ENCODE data around the gene TXNRD2.
A peak's percentile ranks its signal among the peaks of the same experiment; 100 is the strongest.

TXNRD2 gene

GRCh38 chr22:19880786-19881569 lies 60.6 kb downstream of the TXNRD2 start:
- peaks cover 0 to 22% (median 12%) of the 10 kb centered on the region in 5 donors for H3K4me1 ChIP-seq (ENCODE audit: control insufficient read depth in 5 of 5, insufficient read depth in 5 of 5, low read length in 5 of 5)
- peak overlapping the region in 2 of 5 donors; percentile 4 to 23 for H3K4me3 ChIP-seq (ENCODE audit: low read depth in 1 of 5, low read length in 5 of 5)
- H3K36me3 ChIP-seq (ENCODE audit: control insufficient read depth in 5 of 5, insufficient read depth in 5 of 5, low read length in 5 of 5) = peaks cover 0 to 38% (median 14%) of the 10 kb centered on the region in 5 donors
- H3K27ac ChIP-seq (ENCODE audit: low read depth, low read length) = no peak overlapping the region
- no peaks in the 10 kb centered on the region for H3K9me3 ChIP-seq (ENCODE audit: control insufficient read depth in 5 of 5, low read length in 5 of 5)
- H3K27me3 ChIP-seq (ENCODE audit: control insufficient read depth in 5 of 5, insufficient read depth in 4 of 5, low read length in 5 of 5) = no peaks in the 10 kb centered on the region
- no peak overlapping the region for H3K9ac ChIP-seq (ENCODE audit: low read length in 5 of 5)

GRCh38 chr22:19879992-19880785 lies 61.4 kb downstream of the TXNRD2 start:
- H3K9ac ChIP-seq (ENCODE audit: low read length in 5 of 5) = peak overlapping the region in 1 of 5 donors; percentile 8

GRCh38 chr22:19879643-19879991 lies 62.0 kb downstream of the TXNRD2 start:
- Histone ChIP-seq H3K4me1 (ENCODE audit: control insufficient read depth in 5 of 5, insufficient read depth in 5 of 5, low read length in 5 of 5) (peaks cover 0 to 19% (median 9%) of the 10 kb centered on the region in 5 donors), H3K9ac (ENCODE audit: low read length in 5 of 5) (peak overlapping the region in 1 of 5 donors; percentile 8), H3K4me3 (ENCODE audit: low read depth in 1 of 5, low read length in 5 of 5) (no peak overlapping the region), H3K27me3 (ENCODE audit: control insufficient read depth in 5 of 5, insufficient read depth in 4 of 5, low read length in 5 of 5) (no peaks in the 10 kb centered on the region), H3K9me3 (ENCODE audit: control insufficient read depth in 5 of 5, low read length in 5 of 5) (no peaks in the 10 kb centered on the region), H3K36me3 (ENCODE audit: control insufficient read depth in 5 of 5, insufficient read depth in 5 of 5, low read length in 5 of 5) (peaks cover 0 to 46% (median 14%) of the 10 kb centered on the region in 5 donors), H3K27ac (ENCODE audit: low read depth, low read length) (no peak overlapping the region)

More at GRCh38 chr22:19879992-19880785, 61.4 kb downstream of the TXNRD2 start:
- no peak overlapping the region for H3K27ac ChIP-seq (ENCODE audit: low read depth, low read length)
- H3K36me3 ChIP-seq (ENCODE audit: control insufficient read depth in 5 of 5, insufficient read depth in 5 of 5, low read length in 5 of 5) = peaks cover 0 to 41% (median 14%) of the 10 kb centered on the region in 5 donors
- no peaks in the 10 kb centered on the region for H3K27me3 ChIP-seq (ENCODE audit: control insufficient read depth in 5 of 5, insufficient read depth in 4 of 5, low read length in 5 of 5)
- H3K9me3 ChIP-seq (ENCODE audit: control insufficient read depth in 5 of 5, low read length in 5 of 5) = no peaks in the 10 kb centered on the region
- H3K4me3 ChIP-seq (ENCODE audit: low read depth in 1 of 5, low read length in 5 of 5) = no peak overlapping the region
- H3K4me1 ChIP-seq (ENCODE audit: control insufficient read depth in 5 of 5, insufficient read depth in 5 of 5, low read length in 5 of 5) = peaks cover 0 to 19% (median 9%) of the 10 kb centered on the region in 5 donors

GRCh38 chr22:19879246-19879570 lies 62.4 kb downstream of the TXNRD2 start:
- H3K9me3 ChIP-seq (ENCODE audit: control insufficient read depth in 5 of 5, low read length in 5 of 5) = no peaks in the 10 kb centered on the region
- peaks cover 0 to 50% (median 14%) of the 10 kb centered on the region in 5 donors for H3K36me3 ChIP-seq (ENCODE audit: control insufficient read depth in 5 of 5, insufficient read depth in 5 of 5, low read length in 5 of 5)
- H3K4me1 ChIP-seq (ENCODE audit: control insufficient read depth in 5 of 5, insufficient read depth in 5 of 5, low read length in 5 of 5) = peaks cover 0 to 19% (median 9%) of the 10 kb centered on the region in 5 donors

GRCh38 chr22:19878461-19879245 lies 63.0 kb downstream of the TXNRD2 start:
- Histone ChIP-seq H3K4me1 (ENCODE audit: control insufficient read depth in 5 of 5, insufficient read depth in 5 of 5, low read length in 5 of 5) (peaks cover 0 to 19% (median 9%) of the 10 kb centered on the region in 5 donors), H3K4me3 (ENCODE audit: low read depth in 1 of 5, low read length in 5 of 5) (no peak overlapping the region), H3K27me3 (ENCODE audit: control insufficient read depth in 5 of 5, insufficient read depth in 4 of 5, low read length in 5 of 5) (no peaks in the 10 kb centered on the region), H3K9ac (ENCODE audit: low read length in 5 of 5) (no peak overlapping the region), H3K36me3 (ENCODE audit: control insufficient read depth in 5 of 5, insufficient read depth in 5 of 5, low read length in 5 of 5) (peaks cover 0 to 54% (median 14%) of the 10 kb centered on the region in 5 donors), H3K27ac (ENCODE audit: low read depth, low read length) (no peak overlapping the region), H3K9me3 (ENCODE audit: control insufficient read depth in 5 of 5, low read length in 5 of 5) (no peaks in the 10 kb centered on the region)

More at GRCh38 chr22:19879246-19879570, 62.4 kb downstream of the TXNRD2 start:
- Histone ChIP-seq H3K9ac (ENCODE audit: low read length in 5 of 5) (no peak overlapping the region), H3K27ac (ENCODE audit: low read depth, low read length) (no peak overlapping the region), H3K4me3 (ENCODE audit: low read depth in 1 of 5, low read length in 5 of 5) (no peak overlapping the region), H3K27me3 (ENCODE audit: control insufficient read depth in 5 of 5, insufficient read depth in 4 of 5, low read length in 5 of 5) (no peaks in the 10 kb centered on the region)

DNA sequence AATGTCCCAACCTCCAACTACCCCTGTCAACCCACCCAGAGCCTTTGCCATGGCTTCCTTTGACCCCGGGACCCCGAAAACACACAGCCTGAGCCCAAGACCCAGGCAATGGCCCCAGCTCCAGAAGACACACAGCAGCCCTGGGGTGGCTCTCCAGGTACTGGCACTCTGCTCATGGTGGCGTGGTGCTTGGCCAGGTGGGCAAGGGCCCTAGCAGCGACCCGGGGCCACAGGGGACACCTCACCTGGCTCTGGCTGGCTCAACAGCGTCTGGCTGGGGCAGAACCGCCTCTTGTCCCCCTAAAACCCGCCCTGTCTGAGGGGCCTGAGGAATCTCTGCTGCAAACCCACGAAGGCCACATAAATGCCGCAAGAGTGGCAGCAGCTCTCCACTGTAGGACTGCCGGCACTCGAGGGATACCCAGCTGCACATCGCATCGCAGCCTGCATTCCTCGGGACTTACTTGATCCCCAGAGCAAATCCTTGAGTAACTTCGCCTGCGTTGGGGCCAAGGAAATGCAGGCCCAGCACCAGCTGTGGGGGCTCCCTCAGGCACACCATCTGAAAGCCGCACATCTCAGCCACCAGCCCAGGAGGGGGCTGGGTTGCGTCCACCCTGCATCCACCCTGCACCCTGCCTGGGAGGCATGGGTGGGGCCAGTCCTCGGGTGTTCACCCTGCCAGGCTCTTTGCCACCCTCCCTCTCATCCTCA lies 63.8 kb downstream of the TXNRD2 start:
- H3K4me1 ChIP-seq (ENCODE audit: control insufficient read depth in 5 of 5, insufficient read depth in 5 of 5, low read length in 5 of 5) = peaks cover 0 to 19% (median 9%) of the 10 kb centered on the region in 5 donors
- H3K9ac ChIP-seq (ENCODE audit: low read length in 5 of 5) = no peak overlapping the region
- H3K27me3 ChIP-seq (ENCODE audit: control insufficient read depth in 5 of 5, insufficient read depth in 4 of 5, low read length in 5 of 5) = peaks cover 0 to 3% (median 0%) of the 10 kb centered on the region in 5 donors
- no peak overlapping the region for H3K27ac ChIP-seq (ENCODE audit: low read depth, low read length)
- no peak overlapping the region for H3K4me3 ChIP-seq (ENCODE audit: low read depth in 1 of 5, low read length in 5 of 5)
- H3K36me3 ChIP-seq (ENCODE audit: control insufficient read depth in 5 of 5, insufficient read depth in 5 of 5, low read length in 5 of 5) = peaks cover 0 to 49% (median 14%) of the 10 kb centered on the region in 5 donors
- no peaks in the 10 kb centered on the region for H3K9me3 ChIP-seq (ENCODE audit: control insufficient read depth in 5 of 5, low read length in 5 of 5)

DNA sequence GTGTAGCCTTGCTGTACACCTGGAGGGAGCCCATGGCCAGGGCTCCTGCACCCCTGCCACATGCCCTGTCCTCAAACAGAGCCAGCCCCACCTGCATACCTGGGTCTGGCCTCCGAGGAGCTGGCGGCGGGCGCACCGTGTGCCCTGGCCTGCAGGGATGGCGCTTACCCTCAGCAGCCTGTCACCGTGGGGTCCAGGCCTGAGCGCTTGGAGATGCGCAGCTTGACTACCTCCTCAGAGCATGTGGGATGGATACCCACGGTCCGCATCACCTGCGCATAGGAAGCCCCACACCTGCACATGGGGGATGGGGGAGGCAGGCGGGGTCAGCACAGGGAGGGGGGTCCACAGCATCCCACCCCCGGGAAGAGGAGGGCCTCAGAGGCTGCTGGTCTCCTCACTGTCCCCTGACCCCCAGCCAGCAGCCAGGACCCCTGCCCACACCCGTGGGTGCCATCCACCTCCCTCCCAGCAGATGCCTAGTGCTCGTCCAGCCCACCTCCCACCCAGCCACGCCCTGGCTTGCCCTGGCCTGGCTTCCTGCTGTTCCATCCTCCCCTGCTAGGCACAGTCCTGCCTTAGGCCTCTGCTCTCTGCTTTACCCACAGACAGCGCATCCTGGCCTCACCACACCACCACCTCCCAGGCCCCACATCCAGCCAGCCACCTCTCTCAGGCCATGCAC lies 64.5 kb downstream of the TXNRD2 start:
- Histone ChIP-seq H3K4me3 (ENCODE audit: low read depth in 1 of 5, low read length in 5 of 5) (no peak overlapping the region), H3K36me3 (ENCODE audit: control insufficient read depth in 5 of 5, insufficient read depth in 5 of 5, low read length in 5 of 5) (peaks cover 0 to 46% (median 14%) of the 10 kb centered on the region in 5 donors), H3K27me3 (ENCODE audit: control insufficient read depth in 5 of 5, insufficient read depth in 4 of 5, low read length in 5 of 5) (peaks cover 0 to 4% (median 3%) of the 10 kb centered on the region in 5 donors), H3K9ac (ENCODE audit: low read length in 5 of 5) (no peak overlapping the region), H3K4me1 (ENCODE audit: control insufficient read depth in 5 of 5, insufficient read depth in 5 of 5, low read length in 5 of 5) (peaks cover 0 to 19% (median 9%) of the 10 kb centered on the region in 5 donors), H3K27ac (ENCODE audit: low read depth, low read length) (no peak overlapping the region), H3K9me3 (ENCODE audit: control insufficient read depth in 5 of 5, low read length in 5 of 5) (no peaks in the 10 kb centered on the region)

- H3K27me3 ChIP-seq (ENCODE audit: control insufficient read depth in 5 of 5, insufficient read depth in 4 of 5, low read length in 5 of 5) = peaks cover 0 to 5% (median 3%) of the 10 kb centered on the region in 5 donors
- no peaks in the 10 kb centered on the region for H3K9me3 ChIP-seq (ENCODE audit: control insufficient read depth in 5 of 5, low read length in 5 of 5)
- H3K27ac ChIP-seq (ENCODE audit: low read depth, low read length) = no peak overlapping the region
- H3K4me3 ChIP-seq (ENCODE audit: low read depth in 1 of 5, low read length in 5 of 5) = no peak overlapping the region
- no peak overlapping the region for H3K9ac ChIP-seq (ENCODE audit: low read length in 5 of 5)
- H3K36me3 ChIP-seq (ENCODE audit: control insufficient read depth in 5 of 5, insufficient read depth in 5 of 5, low read length in 5 of 5) = peaks cover 0 to 46% (median 14%) of the 10 kb centered on the region in 5 donors
- H3K4me1 ChIP-seq (ENCODE audit: control insufficient read depth in 5 of 5, insufficient read depth in 5 of 5, low read length in 5 of 5) = peaks cover 0 to 13% (median 7%) of the 10 kb centered on the region in 5 donors
Observed at GRCh38 chr22:19876314-19876940, 65.2 kb downstream of the TXNRD2 start.
